ENCODE measurements around the gene C11orf42.

The C11orf42 gene, protein sequence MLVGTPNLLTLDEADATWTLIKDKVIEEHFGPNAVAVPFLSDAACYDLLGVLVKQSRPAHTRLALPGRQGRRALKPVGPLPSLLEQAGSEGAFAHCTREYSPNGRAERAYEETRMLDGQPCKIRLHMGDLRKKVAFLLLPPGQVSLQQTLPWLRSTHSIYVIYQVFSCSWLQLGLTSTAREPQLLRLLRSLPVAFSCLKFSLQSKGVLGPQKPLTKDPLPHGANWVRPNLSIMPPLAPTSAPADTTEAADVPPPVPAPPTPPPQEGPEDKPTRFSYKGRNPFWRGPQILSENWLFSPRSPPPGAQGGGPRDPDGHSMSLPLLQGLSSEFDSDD

DNA sequence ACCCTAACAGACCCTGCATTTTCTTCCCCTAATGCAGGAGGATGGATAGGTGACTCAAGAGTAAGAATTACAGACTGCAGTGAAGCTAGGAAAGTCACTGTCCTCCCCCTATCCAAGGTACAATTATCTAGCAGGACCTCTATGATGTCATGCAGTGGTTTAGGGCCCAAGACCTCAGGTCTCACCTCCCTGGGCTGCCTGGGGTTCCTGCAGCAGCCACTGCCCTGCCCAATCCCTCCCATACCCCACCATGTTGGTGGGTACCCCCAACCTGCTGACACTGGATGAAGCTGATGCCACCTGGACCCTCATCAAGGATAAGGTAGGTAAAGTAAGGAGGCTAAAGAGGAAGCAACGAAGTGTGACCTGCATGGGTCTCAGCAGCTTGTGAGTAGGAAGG lies at the start of gene C11orf42:
Gene C11orf42, plus strand, starts transcription at position 192 of the 400 bp plus-strand sequence. Its CDS starts 59 bp downstream, at position 251.
- DNase-seq (ENCODE audit: low spot score) = no peak

DNA sequence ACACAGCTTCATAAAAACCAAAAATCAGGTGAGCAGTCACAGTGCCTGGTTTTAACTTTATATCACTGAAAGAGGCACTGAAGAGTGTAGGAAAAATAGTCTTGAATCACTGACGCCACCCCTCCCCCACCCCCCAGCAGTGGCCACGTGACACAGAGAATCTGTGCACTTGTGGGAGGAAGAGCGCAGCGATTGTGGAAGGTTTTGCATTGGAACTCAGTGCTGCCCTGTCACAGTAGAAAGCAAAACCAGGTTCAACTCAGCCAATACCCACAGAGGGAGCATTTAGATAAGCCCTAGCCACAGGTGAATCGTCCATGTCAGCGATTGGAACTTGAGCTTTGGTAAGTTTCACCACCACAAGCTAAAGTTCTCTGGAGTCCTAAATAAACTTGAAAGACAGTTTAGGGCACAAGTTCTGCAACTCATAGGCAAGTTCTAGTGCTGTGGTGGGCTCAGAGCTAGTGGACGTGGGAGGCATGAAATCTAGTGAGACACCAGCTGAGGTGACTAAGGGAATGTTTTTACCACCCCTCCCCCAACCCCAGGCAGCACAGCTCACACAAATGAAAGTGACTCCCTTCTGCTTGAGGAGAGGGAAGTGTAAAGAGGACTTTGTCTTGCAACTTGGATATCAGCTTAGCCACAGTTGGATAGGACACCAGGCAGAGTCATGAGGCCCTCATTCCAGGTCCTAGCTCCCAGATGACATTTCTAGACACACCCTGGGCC lies 48.6 kb upstream of the C11orf42 start:
- no peak for DNase-seq (ENCODE audit: low spot score)

DNA sequence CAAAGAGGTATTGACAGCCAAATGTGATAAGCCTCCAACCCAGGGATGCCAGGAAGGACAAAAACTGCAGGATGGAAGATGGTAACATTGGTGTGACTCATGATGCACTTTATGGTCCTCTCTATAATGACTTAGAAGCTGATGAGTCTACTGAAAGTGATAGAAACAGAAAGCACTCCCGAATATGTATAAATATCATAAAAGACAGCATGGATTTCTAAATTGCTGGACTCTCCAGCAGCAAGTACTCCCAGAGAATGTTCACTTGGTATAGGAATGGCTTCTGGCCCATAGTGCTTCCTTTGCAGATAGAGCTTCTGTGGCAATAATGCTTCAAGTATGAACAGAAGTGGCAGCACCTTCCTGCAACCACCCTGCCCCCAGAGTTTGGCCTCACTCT lies 35.1 kb upstream of the C11orf42 start, which contains the start of gene OR52B2:
Gene OR52B2, minus strand, starts transcription at position 101 of the 400 bp plus-strand sequence. Its CDS starts 0 bp downstream, at position 101.
- DNase-seq (ENCODE audit: low spot score) = no peak

DNA sequence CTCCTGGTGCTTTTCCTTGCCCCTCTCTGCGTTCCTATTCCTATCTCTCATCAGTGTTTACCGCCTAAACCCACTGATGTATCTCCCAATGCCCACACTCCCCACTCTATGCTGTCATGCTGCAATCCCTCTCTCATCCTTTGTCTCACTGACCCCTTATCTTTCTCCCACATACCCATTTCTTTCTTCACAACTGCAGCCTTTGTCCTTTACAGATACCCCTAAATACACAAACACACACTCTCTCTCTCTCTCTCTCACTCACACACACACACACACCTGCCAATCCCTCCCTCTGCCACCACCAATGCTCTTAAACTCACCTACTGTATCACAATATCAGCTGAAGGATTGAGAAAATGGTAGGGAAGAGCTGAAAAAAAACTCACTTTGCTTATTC lies 29.9 kb upstream of the C11orf42 start:
- no peak for DNase-seq (ENCODE audit: low spot score)

DNA sequence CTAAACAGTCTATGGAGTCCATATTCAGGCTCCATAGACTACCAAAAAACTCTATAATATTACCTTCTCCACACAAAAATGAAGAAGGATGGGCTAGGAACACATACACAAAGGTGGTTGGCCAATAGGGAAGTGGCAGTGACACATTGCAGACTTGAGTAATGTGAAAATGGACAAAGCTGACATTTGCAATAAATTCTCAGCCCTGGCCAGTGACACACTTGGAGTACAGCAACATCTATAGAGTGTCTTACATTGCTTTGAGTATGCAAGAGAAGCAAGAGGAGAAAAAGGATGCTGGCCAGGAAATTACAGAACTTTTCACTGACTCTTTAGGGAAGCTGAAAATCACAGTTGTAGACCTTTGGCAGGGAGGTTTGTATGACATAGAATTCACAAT lies 13.6 kb upstream of the C11orf42 start:
- DNase-seq (ENCODE audit: low spot score) = peak; percentile 7

DNA sequence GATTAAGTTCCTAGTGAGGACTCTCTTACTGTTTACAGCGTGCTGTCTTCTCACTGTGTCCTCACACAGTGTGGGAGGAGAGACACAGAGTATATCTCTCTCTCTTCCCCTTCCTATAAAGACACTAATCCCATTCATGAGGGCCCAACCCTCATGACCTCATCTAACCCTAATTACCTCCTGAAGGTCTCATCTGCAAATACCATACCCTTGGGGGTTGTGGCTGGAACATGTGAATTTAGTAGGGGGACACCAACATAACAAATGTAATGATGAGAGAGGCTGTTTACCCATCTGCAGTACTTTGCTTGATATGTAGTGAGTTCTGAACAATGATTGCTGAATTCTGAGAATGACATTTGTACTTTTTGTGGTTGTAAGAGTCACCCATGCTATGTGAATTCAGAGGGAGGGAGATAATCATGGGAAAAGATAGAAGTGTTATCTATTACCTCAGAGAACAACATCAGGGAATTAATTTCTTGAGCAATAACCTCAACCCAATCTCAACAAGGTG lies 11.2 kb upstream of the C11orf42 start:
- no peak for DNase-seq (ENCODE audit: low spot score)

DNA sequence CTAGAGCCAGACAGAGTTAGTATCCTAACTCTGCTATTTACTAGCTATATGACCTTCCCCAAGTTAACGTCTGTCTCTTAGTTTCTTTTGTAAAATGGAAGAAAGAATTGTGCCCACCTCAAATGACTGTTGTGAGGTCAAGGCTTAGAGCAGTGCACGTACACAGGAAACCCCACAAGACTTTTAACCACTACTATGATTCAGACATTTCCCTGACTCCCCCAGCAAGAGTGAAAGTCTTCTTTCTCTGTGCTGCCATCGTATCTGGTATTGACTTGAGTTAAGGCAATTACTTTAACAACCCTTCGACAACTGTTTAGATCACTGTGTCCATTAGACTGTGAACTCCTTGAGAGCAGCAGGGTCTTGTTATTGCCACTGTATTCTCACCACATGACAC lies 9.0 kb upstream of the C11orf42 start:
- DNase-seq (ENCODE audit: low spot score) = no peak

DNA sequence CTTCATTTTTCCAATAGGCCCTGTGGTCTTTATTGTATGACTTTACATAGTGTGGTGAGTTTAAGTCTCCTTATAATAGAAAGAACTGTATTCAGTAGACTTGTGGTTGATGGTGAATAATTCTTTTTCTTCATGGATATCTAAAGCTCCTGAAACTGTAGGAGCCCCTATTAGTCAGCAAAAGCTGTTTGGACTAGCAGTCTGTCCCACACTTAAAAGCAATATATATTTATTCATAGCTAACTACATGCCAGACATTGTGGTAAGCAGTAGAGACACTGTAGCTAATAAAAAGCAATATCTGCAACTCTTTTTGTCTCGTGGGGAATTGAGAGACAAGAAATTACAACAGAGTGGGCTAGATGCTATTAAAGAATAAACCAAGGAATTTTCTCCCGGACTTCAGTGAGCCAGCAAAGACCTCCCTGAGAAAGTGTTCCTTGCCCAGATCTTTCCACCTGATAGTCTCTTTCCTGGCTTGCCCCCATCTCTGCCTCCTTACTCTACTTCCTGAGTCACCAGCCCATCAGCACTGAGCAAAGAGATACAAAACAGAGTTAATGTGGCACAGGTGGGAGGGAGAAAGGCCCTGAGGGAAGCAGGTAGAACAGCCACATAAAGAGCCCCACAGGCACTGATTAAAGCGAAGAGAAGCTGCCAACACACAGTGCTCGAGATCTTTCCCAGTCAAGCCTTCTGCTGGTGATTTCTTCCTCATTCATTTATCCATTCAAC lies 7.7 kb upstream of the C11orf42 start:
- no peak for DNase-seq (ENCODE audit: low spot score)

DNA sequence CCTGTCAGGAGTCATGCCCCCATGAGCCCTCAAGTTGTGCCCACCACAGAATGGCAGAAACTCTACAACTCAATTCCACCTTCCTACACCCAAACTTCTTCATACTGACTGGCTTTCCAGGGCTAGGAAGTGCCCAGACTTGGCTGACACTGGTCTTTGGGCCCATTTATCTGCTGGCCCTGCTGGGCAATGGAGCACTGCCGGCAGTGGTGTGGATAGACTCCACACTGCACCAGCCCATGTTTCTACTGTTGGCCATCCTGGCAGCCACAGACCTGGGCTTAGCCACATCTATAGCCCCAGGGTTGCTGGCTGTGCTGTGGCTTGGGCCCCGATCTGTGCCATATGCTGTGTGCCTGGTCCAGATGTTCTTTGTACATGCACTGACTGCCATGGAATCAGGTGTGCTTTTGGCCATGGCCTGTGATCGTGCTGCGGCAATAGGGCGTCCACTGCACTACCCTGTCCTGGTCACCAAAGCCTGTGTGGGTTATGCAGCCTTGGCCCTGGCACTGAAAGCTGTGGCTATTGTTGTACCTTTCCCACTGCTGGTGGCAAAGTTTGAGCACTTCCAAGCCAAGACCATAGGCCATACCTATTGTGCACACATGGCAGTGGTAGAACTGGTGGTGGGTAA lies 6.1 kb upstream of the C11orf42 start, which contains the start of gene OR52W1:
Gene OR52W1, plus strand, starts transcription at position 51 of the 637 bp plus-strand sequence. Its CDS starts 0 bp downstream, at position 51.
- DNase-seq (ENCODE audit: low spot score) = no peak

DNA sequence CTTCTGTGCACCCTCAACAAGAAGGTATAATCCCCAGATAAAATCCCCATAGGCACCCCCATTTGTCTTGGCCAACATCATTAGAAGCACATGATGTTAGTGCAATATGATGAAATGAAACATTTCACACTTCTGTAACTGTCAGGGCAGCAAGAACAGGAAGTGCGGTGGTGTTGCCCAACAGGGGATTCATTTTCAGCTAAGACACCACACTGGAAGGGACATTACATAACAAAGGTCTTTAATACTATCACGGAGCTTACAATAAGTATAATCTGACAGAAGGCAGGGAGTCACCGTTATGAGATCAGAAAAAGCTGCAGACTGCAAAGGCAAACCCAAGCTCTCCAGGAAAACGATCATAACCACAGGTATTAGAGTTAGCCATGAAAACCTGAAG lies 4.4 kb upstream of the C11orf42 start:
- DNase-seq (ENCODE audit: low spot score) = no peak

DNA sequence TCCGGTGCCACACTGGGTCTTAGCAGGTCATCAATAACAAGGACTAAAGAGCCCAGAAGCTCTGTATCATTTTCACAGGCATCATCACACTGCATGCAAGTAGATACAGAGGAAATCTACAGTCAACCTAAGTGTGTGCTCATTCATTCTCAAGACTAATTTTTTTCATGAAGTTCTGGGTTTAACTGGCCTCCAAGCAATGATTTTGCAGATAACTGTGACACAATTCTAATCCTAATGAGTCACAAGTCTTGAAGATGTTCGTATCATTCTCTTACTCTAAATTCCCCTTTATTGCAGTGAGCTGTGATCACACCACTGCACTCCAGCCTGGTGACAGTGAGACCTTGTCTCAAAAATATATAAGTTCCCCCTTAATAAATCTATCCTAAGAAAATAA lies 3.9 kb upstream of the C11orf42 start:
- DNase-seq (ENCODE audit: low spot score) = no peak

DNA sequence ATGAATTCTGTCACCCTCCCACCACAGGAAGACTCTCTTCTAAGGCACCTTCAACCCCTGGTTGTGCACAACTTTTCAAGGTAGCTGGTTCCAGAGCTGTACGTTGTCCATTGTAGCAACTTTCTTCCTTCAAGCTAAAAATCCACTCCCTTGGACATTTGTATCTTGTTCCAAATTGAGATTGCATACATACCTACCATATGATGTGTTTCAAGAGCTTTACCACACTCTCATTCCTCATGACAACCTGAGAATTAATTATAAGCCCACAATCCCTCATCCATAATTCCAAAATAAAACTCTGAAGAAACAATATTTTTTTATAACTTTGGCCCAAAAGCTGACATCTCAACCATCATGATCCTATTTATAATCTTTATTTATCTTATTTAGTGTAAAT lies 3.3 kb upstream of the C11orf42 start:
- no peak for DNase-seq (ENCODE audit: low spot score)

DNA sequence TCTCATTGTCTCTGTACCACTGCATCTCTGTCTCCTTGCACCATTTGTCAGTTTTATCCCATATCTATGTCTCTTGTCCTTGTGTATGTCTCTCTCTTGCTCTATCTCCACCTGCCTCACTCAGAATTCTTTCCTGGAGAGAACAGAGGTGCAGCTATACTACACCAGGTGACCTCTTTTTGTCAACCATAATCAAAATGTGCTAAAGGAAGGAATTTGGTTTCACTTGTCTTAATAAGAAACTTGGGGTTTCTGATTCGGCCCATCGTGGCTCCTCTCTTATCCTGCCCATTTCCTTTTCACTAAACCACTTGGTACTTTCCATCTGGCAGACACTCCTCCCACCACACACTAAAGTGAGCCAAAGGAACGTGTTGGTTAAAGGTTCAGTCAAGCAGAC lies 2.0 kb upstream of the C11orf42 start:
- DNase-seq (ENCODE audit: low spot score) = no peak

DNA sequence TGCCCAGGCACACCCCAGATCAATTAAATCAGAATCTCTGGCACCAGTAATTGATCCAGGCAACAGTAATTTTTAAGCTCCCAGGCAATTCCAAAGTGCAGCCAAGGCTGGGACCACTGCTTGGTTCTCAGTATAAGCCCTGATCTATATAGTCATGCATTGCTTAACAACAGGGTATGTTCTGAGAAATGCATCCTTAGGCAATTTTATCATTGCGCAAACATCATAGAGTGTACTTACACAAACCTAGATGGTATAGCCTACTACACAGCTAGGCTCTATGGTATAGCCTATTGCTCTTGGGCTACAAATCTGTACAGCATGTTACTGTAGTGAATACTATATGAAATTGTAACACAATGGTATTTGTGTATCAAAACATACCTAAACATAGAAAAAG lies 651 bp upstream of the C11orf42 start:
- DNase-seq (ENCODE audit: low spot score) = no peak

DNA sequence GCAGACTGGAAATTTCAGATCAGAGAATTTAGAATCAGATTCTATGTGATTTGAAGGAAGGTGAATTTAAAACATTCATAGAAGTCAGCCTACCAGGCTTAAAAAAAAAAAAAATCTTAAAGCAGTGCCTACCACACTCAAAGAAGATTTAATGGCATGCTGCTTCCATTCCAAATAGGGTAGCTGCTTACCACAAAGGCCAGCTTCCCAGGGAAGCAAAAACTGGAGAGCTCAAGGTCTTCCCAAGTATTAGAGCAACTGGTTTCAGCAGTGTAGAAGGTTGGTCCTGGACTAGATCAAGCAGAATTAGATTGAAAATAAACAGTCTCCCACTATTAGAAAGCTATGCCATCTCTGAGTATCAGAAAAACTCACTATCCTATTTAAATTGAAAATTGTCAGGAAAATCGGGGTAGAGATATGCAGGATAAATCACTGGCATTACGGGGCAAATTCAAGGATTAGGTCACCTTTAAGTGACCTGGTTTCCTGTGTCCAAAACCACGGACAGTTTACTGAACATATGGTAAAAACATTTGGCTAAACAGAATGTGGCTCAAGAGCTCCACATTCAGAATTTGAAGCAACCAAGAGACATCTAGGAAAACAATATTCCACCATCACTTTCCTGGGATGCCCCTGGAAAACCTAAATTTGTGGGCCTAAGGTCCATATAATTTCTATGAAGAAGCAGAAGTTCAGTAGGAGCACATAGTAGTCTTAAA lies 1.3 kb downstream of the C11orf42 start:
- DNase-seq (ENCODE audit: low spot score) = no peak

DNA sequence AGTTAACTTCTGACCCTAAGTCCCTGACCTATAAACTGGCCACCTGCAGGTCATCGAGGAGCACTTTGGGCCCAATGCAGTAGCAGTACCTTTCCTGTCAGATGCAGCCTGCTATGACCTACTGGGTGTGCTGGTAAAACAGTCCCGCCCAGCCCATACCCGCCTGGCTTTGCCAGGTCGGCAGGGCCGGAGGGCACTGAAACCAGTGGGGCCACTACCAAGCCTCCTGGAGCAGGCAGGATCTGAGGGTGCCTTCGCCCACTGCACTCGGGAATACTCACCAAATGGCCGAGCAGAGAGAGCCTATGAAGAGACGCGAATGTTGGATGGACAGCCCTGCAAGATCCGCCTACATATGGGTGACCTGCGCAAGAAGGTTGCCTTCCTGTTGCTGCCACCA lies 4.4 kb downstream of the C11orf42 start:
- no peak for DNase-seq (ENCODE audit: low spot score)

DNA sequence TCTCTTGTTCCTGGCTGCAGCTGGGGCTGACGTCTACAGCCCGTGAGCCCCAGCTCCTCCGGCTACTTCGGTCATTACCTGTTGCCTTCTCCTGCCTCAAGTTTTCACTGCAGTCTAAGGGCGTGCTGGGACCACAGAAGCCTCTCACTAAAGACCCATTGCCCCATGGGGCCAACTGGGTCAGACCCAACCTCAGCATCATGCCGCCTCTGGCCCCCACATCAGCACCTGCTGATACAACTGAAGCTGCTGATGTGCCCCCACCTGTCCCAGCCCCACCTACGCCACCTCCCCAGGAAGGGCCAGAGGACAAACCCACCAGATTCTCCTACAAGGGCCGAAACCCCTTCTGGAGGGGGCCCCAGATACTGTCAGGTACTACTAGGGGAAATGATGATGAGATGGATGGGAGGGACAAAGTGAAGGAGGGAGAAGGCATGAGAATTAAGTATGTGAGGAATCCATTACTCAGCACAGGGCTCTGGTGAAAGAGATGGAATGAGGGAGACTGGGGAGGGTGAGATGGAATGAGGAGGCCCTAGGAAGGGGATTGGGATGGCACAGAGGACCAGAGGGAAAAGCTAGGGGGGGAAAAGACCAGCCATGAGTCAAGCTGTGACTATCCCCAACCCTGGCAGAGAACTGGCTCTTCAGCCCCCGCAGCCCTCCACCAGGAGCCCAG lies 5.1 kb downstream of the C11orf42 start:
- no peak for DNase-seq (ENCODE audit: low spot score)

DNA sequence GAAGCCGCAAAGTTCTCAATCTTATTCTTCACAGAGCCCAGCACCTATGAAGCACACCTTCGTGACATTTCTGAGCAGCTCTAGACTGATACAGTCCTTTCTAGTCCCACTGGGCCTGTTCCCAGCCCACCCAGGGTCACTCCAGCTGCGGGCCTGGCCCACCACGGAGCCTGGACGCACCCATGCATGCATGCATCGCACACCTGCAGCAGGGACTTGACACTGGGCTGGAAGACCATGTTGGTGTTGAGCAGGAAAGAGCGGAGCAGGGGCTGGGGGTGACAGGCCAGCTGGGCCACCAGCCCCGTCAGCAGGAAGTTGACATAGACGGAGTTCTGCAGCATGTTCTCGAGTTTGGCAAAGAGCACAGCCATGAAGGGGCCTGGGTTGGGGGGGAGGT lies 9.2 kb downstream of the C11orf42 start:
- no peak for DNase-seq (ENCODE audit: low spot score)

DNA sequence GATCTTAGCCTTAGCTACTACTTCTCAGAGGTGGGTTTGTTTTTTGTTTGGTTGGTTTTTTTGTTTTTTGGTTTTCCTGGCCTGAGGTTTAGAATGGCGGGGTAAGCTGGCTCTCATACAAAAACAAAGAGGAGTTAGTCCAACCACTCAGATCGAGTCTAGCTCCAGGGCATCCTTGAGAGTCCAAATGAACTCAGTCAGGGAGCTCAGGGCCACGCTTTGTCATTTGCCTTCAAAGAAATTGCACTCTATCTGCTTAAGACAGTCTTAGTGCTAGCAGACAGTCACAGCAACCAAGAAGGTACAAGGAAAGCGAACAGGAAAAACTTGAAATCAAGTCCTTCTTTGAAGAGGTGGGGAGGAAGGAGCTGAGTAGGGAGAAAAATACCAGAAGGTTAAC lies 11.1 kb downstream of the C11orf42 start:
- DNase-seq (ENCODE audit: low spot score) = no peak

DNA sequence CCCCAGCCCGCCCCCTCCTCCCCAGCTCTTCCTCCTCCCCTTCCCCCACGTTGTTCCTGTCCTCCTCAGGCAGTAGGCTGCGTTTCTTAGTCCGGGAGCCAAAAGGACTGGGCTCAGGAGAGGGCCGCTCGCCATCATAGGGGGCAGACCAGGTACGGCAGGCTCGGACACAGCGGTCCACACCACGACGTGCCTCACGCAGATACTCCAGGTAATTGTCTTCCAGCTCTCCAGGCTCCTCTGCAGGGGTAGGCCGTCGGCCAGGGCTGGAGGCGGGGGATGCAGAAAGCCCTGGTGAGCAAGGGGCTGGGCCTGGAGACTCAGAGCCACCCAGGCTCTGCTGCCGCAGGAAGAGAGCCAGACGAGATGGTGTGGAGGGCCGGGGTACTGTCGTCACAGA lies 12.4 kb downstream of the C11orf42 start:
- DNase-seq (ENCODE audit: low spot score) = no peak

DNA sequence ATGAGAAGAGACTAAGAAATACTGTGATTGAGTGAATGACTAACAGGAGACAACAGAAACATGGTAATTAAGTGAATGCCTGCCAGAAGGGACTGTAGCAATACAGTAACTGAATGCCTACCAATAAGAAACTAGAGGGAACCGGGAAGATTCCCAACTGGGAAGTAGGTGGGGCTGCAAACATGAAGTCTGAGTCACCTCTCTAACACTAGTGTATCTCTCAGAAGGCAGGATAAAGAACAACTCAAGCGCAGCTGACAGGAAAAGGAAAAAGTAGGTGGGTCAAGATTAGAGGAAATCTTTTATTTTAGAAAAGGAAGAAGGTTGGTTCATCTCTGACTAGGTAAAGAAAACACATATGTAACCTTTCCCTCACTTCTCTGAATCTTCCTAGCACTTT lies 14.0 kb downstream of the C11orf42 start:
- peak; percentile 29 for DNase-seq (ENCODE audit: low spot score)

Measured in RKO (cell line).